Left lung (tissue), 10 donors: ENCODE results near the gene THRAP3. TPM values are rescaled to one million over a fixed set of nuclear protein-coding genes. Genes with fewer than 3 reads are reported as not detected.
A peak's percentile ranks its signal among the peaks of the same experiment; 100 is the strongest.

ENCODE experiments used
- ATAC-seq: fragments of 200-7000 bp; cut with Tn5 transposase; one replicate; pipeline ENCODE4 v1.9.1; 2020; ENCODE audit warnings: moderate library complexity
- DNase-seq, 4 donors: peaks; one replicate each; pipeline ENCODE4 v3.0.0-alpha.2; 2013 to 2020
- H3K27ac ChIP-seq, 2 donors: fragments of 200-600 bp; sonication (generic) in 1 of 2; one replicate each; pipeline versions ENCODE4 v1.5.0 to v1.8.0; 2020 to 2021
- H3K27me3 ChIP-seq, 2 donors: fragments of 200-600 bp; sonication (generic) in 1 of 2; one replicate each; pipeline versions ENCODE4 v1.5.0 to v1.8.0; 2020 to 2021
- H3K36me3 ChIP-seq, 2 donors: fragments of 200-600 bp; sonication (generic) in 1 of 2; one replicate each; pipeline versions ENCODE4 v1.5.0 to v1.8.0; 2020 to 2021
- H3K4me1 ChIP-seq, 2 donors: fragments of 200-600 bp; one replicate each; pipeline ENCODE4 v1.8.0; 2021
- H3K4me3 ChIP-seq, 2 donors: fragments of 200-600 bp; sonication (generic) in 1 of 2; one replicate each; pipeline versions ENCODE4 v1.5.0 to v1.8.0; 2020 to 2021; ENCODE audit warnings: mild to moderate bottlenecking in 1 of 2
- H3K9me3 ChIP-seq, 2 donors: fragments of 200-600 bp; sonication (generic) in 1 of 2; one replicate each; pipeline versions ENCODE4 v1.5.0 to v1.8.0; 2020 to 2021
- CTCF ChIP-seq, 2 donors: fragments of 200-600 bp; sonication (generic) in 1 of 2; IDR thresholded peaks; one replicate each; pipeline versions ENCODE4 v1.5.0 to v1.8.0; 2021; ENCODE audit warnings: antibody characterized with exemption in 2 of 2
- intact Hi-C, 2 donors: fragments of 100-400 bp; cut with DNase I; formaldehyde crosslinking; loops; one replicate each; pipeline versions ENCODE4 v1.11.2 to v1.14.2; 2022
- polyA plus RNA-seq, 6 donors: library from polyadenylated mRNA; unstranded; fragments of 120-200 nt; gene quantifications; one replicate each; pipeline ENCODE4 v1.2.1, GENCODE V29; 2013; ENCODE audit not compliant: insufficient read length in 6 of 6
- total RNA-seq, 2 donors: library from RNA; stranded (reverse); fragmentation: NEBNext Ultra II Directional; extraction: Animal tissue kit (Norgen Biotek cat#: 25700); gene quantifications; one replicate each; pipeline ENCODE4 v1.2.1, GENCODE V29; 2021
- donor health status: DM: no; HTN: yes; CAD: no.
- donor health status: DM: no; HTN: no; CAD: no.

The THRAP3 gene
- total and polyA plus RNA-seq, 8 donors = 86.2 to 167 (median 145) TPM

GRCh38 chr1:36199934-36200741 is 24.1 kb upstream of the THRAP3 start:
- no peak for DNase-seq
- intact Hi-C loops = no loop called here
- no peak overlapping the region for H3K4me3 ChIP-seq
- no peaks in the 10 kb centered on the region for H3K9me3 ChIP-seq
- H3K36me3 ChIP-seq = no peaks in the 10 kb centered on the region
- peaks cover 14 to 21% of the 10 kb centered on the region in 2 donors for H3K4me1 ChIP-seq
- no peak for TF ChIP-seq CTCF (IDR thresholded peaks at IDR 0.05)
- no peak overlapping the region for H3K27ac ChIP-seq
- peak; percentile 22 for ATAC-seq
- no peaks in the 10 kb centered on the region for H3K27me3 ChIP-seq

GRCh38 chr1:36203027-36203553 is 21.2 kb upstream of the THRAP3 start:
- Histone ChIP-seq H3K27ac (peak overlapping the region; percentile 53 to 81), H3K4me1 (peaks cover 14 to 28% of the 10 kb centered on the region in 2 donors), H3K27me3 (no peaks in the 10 kb centered on the region), H3K4me3 (no peak overlapping the region), H3K9me3 (no peaks in the 10 kb centered on the region), H3K36me3 (no peaks in the 10 kb centered on the region)
- ATAC-seq (no peak), DNase-seq (no peak)
- intact Hi-C loops = no loop called here
- no peak for TF ChIP-seq CTCF (IDR thresholded peaks at IDR 0.05)

GRCh38 chr1:36203554-36204346 is 20.5 kb upstream of the THRAP3 start:
- H3K27me3 ChIP-seq = no peaks in the 10 kb centered on the region
- no peaks in the 10 kb centered on the region for H3K9me3 ChIP-seq
- no peak for TF ChIP-seq CTCF (IDR thresholded peaks at IDR 0.05)
- intact Hi-C loops = no loop called here
- H3K36me3 ChIP-seq = no peaks in the 10 kb centered on the region
- peak; percentile 78 for ATAC-seq
- H3K4me3 ChIP-seq = no peak overlapping the region
- peaks cover 14 to 28% of the 10 kb centered on the region in 2 donors for H3K4me1 ChIP-seq
- peak overlapping the region; percentile 53 to 81 for H3K27ac ChIP-seq
- peak in 3 of 4 donors; percentile 52 to 85 (median 73) for DNase-seq

- no peaks in the 10 kb centered on the region for H3K9me3 ChIP-seq
- no peak overlapping the region for H3K4me3 ChIP-seq
- no peak for ATAC-seq
- peaks cover 14 to 30% of the 10 kb centered on the region in 2 donors for H3K4me1 ChIP-seq
- no peaks in the 10 kb centered on the region for H3K27me3 ChIP-seq
- H3K27ac ChIP-seq = peak overlapping the region in 1 of 2 donors; percentile 81
- DNase-seq = peak in 1 of 4 donors; percentile 38
- TF ChIP-seq CTCF (IDR thresholded peaks at IDR 0.05) = no peak
- H3K36me3 ChIP-seq = no peaks in the 10 kb centered on the region
- intact Hi-C loops = no loop called here
Observed at GRCh38 chr1:36204347-36204909, 19.8 kb upstream of the THRAP3 start.
